Esophagus mucosa (tissue), 1 donor: ENCODE measurements around the gene UGT1A8. TPM values are rescaled to one million over a fixed set of nuclear protein-coding genes. Genes with fewer than 3 reads are reported as not detected.
"Not testable (repeated sequence)": the region's sequence is repeated elsewhere in the genome, so short reads cannot be mapped to it uniquely, and the experiment has no call there.

Experiments used
- ATAC-seq: fragments of 200-7000 bp; cut with Tn5 transposase; one replicate; pipeline ENCODE4 v1.9.1; 2020
- total RNA-seq: library from RNA; stranded (reverse); gene quantifications from one replicate; pipeline ENCODE4 v1.2.4, GENCODE V29; 2023
- donor health status: DM: yes; HTN: yes; CAD: no.

The UGT1A8 gene
- total RNA-seq, 1 donor from 2014 or later = 0.16 TPM

DNA sequence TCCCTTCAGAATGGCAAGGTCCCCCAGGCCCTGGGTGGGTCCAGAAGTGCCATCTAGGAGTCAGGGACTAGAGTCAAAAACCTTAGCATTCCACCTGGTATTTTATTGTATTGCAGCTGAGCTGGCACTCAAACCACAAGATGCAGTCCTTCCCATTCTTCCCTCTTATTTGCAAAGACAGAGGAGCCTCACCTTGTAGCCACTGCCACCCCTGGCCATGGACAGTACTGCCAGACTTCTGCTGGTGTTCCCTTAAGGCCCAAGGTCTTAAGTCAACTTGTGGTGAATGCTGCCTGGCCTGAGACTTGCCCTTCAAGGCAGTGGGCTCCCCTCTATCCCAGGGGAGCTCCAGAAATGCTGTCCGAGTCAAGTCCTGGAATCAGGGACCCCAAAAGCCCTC is 25.7 kb downstream of the UGT1A8 start:
- ATAC-seq = peak; percentile 70

DNA sequence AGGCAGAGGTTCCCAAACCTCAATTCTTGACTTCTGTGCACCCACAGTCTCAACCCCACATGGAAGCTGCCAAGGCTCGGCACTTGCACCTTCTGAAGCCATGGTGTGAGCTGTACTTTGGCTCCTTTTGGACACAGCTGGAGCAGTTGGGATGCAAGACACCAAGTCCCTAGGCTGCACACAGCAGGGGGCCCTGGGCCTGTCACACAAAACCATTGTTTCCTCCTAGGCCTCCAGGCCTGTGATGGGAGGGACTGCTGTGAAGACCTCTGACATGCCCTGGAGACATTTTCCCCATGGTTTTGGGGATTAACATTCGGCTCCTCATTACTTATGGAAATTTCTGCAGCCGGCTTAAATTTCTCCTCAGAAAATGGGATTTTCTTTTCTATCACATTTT is 28.6 kb downstream of the UGT1A8 start:
- not testable (repeated sequence) for ATAC-seq

DNA sequence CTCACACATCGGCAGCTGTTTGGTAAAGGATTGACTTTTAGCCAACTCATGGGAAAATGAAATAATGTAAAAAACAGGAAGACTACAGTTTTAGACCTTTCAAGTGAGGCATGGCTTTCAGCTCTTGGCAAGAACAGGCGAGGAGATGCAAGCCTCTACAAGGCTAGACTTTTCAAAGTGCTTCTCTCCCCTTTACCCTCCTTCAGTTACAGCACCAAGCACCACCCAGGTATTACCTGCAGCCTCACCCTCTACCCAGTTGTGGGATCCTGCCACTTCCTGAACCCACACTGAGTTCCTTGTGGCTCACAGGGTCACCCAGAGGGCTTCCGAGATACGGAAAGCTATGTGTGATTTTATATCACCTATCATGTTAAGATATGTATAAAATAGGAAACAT is 33.5 kb downstream of the UGT1A8 start:
- peak; percentile 97 for ATAC-seq

DNA sequence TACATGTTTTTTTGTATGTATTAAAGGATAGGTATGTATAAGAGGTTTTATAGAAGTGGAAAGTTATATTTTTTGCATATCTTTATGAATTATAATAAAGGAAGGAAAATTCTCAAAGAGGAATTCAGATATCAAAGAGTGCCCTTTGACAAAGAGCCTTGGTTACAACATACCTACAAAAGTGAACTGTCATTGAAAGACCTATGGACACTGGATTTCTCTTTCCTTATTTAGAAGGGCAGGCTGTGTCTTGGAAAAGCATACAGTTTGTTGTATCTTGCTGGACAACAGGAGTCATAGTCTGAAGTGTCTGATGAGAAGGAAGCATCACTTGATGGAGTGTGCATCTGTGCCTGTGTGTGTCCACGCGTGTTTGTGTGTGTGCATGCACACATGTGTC is 34.0 kb downstream of the UGT1A8 start:
- ATAC-seq = peak; percentile 21

DNA sequence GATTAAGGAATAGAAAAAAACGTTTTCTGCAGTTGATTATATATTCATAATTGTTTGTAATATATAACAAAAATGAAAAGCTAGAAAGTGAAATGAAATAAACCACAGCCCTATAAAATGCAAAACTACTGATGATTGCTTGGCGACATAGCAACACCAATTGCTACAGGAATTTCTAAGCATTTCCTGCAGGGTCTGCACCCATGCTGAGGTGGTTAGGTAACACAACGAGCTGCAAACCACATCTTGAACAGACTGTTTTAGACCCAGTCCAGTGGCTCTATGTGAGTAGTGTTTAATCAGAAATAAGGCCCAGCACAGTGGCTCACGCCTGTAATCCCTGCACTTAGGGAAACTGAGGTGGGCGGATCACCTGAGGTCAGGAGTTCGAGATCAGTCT is 37.1 kb downstream of the UGT1A8 start:
- no peak for ATAC-seq

DNA sequence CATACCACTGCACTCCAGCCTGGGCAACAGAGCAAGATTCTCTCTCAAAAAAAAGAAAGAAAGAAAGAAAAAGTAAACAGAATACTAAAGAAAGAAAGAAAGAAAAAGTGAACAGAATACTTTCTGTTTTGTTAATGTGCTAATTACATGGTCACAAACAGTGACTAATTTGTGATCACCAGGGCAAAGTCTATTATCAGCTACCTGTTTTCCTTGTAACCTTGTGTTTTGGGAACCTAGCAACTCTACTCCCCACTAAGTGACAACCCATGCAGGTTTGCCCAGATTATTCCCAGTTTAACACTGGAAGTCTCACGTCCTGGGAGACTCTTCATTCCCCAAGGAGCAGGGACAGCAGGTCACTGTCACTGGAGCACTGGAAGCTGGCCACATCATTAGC is 37.6 kb downstream of the UGT1A8 start:
- no peak for ATAC-seq

DNA sequence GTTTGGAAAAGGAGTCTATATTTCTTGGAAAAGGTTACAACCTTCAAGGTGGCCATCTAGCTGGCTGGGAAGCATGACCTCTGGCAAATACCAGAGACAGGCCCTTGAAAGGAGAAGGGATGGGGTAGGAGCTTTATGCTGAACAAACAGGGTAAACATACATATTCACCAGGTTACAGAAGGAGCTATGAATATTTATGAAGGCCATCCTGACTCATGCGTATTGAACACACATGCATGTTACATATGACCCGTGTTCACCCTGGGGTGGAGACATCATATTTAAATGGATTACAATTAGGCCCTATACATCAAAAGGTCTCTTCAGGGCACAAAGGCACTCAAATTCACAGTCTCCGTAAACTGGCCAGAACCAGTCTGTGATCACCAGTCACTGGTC is 38.5 kb downstream of the UGT1A8 start:
- not testable (repeated sequence) for ATAC-seq

DNA sequence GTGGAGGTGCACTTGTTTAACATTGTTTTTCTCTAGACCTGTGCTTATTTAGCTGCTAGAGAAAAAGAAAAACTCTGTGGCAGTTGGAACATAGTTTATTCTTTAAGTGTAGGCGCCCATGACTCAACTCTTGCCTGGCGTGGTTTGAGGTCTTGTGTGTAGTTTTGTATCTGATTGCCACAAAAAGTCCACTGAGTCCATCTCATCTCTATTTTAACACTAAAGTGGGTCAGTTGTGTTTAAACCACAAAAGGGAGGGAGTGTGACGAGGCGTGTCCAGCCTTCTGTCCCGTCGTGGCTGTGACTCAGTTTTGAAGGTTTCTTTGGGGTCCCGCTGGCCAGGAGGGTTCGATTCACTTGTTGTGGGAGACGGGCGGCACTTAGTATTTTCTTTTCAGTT is 39.0 kb downstream of the UGT1A8 start:
- ATAC-seq = no peak

DNA sequence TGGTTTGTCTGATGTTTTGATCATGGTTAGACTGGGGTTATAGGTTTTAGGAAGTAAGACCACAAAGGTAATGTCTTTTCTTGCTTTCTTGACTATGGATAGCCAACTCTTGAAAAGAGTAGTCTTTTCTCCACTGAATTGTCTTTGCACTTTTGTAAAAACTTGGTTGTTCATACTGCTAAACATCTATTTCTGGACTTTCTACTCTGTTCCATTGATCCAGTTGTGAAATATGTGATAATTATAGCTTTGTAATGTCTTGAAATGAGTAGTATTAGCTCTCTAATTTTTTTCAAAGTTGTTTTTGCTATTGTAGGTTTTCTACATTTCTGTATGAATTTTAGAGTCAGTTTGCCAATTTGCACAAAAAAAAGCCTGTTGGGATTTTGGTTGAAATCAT is 41.2 kb downstream of the UGT1A8 start:
- no peak for ATAC-seq

DNA sequence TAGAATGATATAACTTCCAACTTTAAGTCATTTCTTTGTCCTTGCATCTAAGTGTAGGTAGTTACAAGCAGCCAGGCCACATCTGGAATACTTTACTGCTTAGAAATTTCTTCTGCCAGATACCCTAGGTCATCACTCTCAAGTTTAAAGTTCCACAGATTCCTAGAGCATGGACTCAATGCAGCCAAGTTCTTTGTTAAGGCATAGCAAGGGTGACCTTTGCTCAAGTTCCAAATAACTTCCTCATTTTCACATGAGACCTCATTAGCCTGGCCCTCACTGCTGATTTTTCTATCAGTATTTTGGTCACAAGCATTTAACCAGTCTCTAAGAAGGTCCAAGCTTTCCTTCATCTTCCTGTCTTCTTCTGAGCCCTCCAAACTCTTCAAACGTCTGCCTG is 46.5 kb downstream of the UGT1A8 start:
- ATAC-seq = no peak

DNA sequence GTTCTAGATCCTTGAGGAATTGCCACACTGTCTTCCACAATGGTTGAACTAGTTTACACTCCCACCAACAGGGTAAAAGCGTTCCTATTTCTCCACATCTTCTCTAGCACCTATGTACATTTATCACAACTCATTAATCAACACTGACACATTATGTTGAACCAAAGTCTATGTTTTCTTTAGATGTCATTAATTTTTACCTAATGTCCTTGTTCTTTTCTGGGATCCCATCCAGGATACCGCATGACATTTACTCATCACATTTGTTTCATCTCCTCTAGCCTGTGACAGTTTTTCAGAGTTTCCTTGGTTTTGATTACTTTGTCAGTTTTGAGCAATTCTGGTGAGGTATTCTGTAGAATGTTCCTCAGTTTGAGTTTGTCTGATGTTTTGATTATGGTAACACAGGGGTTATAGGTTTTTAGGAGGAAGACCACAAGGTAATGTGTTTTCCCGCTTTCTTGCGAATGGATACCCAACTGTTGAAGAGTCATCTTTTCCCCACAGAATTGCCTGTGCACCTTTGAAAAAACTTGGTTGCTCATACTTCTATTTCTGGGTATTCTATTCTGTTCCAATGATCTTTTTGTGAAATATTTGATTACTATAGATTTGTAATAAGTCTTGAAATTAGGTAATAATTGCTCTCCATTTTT is 51.3 kb downstream of the UGT1A8 start:
- no peak for ATAC-seq

DNA sequence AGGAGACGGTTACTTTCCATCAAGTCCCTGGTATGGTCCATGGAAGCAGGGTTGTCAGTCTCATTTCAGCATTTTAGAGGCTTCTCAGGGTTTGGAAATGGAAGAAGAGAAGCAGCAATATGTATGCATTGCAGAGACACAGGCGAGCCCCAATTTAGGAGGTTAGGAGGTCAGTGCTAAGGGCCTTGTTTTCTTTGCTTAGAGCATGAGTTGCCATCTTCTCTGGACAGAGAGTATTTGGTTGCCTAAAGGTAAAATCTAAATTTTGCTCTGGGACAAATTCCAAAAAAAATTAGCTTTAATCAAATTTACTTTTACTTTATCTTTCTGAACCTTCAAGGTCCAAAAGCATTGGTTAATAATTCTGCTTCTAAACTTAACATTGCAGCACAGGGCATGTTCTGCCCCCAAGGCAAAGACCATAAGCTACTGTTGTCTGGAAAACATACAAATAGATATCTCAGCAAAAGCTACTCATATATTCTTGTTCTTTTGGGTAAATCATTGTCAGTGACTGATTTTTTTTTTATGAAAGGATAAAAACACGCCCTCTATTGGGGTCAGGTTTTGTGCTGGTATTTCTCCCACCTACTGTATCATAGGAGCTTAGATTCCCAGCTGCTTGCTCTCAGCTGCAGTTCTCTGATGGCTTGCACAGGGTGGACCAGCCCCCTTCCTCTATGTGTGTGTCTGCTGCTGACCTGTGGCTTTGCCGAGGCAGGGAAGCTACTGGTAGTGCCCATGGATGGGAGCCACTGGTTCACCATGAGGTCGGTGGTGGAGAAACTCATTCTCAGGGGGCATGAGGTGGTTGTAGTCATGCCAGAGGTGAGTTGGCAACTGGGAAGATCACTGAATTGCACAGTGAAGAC is 54.1 kb downstream of the UGT1A8 start, which contains the start of gene UGT1A9:
UGT1A9 (plus strand) TSS at position 609 of the 872 bp plus-strand sequence; CDS start at position 646, 37 bp downstream.
- ATAC-seq = no peak

DNA sequence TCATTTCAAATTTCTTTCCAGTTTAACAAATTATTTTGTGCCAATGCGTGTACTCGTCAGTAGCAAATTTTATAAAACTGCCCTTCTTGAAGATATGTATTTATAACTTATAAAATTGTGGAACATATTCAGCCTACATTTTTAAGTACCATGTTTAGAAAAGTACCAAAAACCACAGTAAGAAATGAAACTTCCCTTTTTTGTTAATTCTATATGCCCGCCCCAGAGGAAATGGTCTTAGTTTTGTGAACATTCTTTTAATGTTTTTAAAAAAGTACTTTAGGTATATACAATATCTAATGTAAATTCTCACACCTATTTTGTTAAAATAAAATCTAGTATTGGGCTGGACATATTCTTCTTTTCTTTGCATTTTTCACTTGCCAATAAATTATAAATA is 55.5 kb downstream of the UGT1A8 start:
- ATAC-seq = no peak

DNA sequence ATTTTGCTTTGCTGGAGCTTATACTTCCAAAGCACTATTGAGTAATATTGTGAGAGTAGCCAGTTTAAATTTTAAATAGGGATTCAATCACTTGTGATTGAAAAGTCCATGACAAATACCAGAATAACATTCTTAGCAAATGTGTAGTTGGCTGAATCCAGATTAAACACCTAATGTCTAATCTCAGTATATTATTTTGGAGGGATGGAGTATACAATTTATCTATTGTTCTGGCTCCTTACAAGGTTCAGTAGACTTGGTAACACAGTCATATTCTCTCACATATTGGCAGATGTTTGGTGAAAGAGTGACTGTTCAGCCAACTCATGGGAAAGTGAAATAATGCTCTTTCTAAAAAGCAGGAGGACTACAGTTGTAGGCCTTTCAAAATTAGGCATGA is 56.5 kb downstream of the UGT1A8 start:
- ATAC-seq = no peak

DNA sequence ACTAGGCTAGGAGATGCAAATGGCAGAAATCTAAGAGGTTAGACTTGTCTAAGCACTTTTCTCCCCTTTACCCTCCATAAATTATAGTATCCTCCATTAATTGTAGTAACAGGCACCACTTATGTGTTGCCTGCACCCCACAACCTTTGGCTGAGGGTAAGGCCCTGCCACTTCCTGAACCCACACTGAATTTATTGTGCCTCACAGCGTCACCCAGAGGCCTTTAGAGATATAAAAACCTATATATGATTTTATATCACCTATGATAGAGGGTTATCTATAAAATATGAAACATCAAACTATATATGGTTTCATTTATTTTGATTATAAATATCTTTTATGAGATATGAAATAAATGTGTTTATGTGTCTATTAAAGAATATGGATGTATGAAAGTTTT is 56.9 kb downstream of the UGT1A8 start:
- ATAC-seq = no peak

DNA sequence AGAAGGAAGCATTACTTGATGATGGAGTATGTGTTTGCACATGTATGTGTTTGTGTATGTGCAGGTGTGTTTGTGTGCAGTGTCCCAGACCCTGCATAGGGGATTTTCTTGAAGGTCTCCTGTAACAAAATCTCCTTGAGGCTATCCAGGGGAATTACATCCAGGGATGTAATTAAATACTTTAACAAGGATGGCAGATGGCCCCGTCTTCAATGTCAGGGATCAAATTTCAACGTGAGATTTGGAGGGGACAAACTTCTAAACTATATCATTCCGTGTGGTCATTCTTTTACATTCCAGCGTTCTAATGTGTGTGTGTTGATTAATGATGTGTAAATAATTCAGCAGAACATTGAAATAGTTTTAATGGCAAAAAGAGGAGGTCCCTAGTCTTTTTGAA is 57.6 kb downstream of the UGT1A8 start:
- no peak for ATAC-seq

DNA sequence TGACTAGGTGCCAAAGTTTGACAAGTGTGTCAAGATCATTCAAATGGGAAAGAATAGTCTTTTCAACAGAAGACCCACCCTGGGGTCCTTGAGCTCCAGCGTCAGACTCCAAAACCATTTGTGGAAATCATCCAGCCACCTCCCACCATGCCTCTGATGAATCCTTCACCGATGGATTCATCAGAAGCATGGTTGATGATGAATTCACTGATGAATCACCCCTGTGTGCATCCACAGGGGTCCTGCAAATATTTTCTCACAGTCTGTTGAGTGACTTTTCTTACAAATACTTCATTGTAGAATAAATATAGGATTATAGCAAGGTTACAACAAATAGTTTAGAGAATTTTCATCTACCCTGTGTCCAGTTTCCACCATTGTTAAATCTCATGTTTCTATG is 58.6 kb downstream of the UGT1A8 start:
- no peak for ATAC-seq

DNA sequence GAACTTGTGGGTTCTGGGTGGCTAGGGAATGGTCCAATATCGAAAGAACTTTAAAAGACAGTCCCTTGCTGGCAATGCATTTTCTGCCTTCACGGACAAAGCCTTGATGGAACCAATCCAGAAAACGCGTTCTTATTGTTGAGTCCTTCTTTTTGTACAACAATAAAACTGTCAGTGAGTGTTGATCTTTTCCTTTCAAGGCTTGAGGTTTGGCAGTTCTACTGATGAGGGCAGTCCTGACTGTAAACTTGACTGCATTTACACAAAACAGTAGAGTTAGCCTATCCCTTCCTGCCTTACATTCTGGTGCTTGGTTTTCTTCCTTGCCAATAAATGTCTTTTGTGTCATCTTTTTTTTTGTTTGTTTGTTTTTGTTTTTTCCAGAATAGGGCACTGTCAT is 61.8 kb downstream of the UGT1A8 start:
- ATAC-seq = peak; percentile 26

DNA sequence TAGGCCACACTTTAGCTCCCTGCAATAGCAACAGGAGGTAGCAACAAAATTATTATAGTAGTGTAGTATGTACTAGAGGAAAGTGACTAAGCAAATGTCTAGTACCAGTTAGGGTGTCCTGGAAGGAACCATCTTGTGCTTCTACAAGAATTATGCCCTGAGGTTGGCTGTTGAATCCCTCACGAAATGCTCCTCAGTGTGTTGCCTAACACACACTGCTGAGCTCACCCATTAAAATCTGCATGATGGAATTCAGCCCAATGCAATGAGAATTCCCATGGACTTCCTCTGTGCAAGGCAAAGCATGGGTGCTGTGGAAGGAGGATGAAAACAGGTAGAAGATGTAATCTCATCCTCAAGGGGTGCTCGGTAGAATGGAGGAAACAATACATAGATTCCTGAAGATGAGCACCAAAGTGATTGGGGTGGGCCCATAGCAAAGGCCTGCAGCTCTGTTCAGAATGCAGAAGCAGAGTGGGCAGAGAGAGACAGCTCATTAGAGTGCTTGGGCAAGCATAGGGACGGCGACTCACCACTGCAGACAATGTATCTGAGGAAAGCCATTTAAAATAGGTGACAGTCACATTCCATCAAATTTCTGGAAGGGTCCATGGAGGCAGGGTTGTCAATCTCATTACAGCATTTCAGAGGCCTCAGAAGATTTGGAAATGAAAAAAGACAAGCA is 63.1 kb downstream of the UGT1A8 start:
- no peak for ATAC-seq

DNA sequence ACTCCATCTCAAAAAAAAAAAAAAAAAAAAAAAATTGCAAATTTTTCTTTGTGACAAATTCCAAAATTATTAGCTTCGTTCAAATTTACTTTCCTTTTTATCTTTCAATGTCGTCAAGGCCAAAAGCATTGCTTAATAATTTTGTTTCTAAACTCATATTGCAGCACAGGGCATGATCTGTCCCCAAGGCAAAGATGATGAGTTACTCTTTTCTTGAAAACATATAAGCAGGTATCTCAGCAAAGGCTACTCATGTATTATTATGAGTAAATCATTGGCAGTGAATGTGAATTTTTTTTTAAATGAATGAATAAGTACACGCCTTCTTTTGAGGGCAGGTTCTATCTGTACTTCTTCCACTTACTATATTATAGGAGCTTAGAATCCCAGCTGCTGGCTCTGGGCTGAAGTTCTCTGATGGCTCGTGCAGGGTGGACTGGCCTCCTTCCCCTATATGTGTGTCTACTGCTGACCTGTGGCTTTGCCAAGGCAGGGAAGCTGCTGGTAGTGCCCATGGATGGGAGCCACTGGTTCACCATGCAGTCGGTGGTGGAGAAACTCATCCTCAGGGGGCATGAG is 64.2 kb downstream of the UGT1A8 start, which contains the start of gene UGT1A7:
UGT1A7 (plus strand) TSS at position 381 of the 579 bp plus-strand sequence; CDS start at position 418, 37 bp downstream.
- ATAC-seq = peak; percentile 74

DNA sequence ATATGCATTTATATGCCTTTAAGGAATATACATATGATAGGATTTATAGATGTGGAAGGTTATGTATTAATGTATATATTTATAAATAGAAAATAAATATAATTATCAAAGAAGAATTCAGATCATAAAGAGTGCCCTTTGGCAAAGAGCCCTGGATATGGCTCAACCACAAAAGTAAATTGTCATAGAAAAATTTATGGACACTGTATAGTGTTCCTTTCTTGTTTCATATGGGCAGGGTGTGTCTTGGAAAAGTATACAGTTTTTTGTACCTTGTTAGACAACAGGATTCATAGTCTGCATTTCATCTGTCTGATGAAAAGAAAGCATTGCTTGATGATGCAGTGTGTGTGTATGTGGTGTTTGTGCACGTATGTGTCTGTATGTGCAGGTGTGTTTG is 67.2 kb downstream of the UGT1A8 start:
- ATAC-seq = peak; percentile 13

DNA sequence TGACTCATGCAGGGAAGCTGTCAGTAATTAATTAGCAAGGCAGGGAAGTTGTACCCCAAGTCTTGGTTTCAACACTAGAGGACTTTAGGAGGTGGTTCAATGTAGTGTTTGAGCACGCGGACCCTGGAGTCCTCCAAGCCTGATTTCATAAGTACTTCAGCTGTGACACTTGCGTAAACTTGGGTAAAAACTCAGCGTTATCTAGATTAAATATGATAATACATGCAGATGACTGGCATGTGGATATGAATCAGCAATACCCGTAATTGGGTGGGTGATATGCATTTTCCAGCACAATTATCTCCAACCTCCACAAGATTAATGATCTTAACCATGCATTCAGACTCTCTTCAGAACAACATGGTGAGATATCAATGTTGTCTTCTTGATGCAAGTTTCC is 69.5 kb downstream of the UGT1A8 start:
- ATAC-seq = no peak

DNA sequence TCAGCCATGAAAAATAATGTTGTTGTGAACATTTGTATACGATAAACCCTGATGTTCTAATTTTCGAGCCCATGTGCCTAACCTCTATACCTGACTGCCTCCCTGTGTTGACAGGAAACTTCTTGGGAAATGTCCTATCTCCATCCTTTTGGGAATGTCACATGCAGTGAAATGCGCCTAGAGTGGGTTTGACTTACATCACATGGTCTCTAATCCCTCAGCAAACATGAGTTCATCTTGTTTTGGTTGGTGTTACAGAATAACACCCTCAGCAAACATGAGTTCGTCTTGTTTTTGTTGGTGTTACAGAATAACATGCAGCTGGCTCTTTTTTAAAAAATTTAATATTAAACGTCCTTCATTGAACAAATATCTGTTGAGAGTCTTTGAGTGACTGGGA is 70.9 kb downstream of the UGT1A8 start:
- ATAC-seq = no peak
